Right lobe of liver (tissue), 6 donors: ENCODE measurements around the gene CYB561A3. TPM values are rescaled to one million over a fixed set of nuclear protein-coding genes. Genes with fewer than 3 reads are reported as not detected.

Source experiments
- ATAC-seq, 4 donors: fragments of 200-7000 bp; cut with Tn5 transposase; one replicate each; pipeline ENCODE4 v1.9.1; 2020; ENCODE audit warnings: mild to moderate bottlenecking in 4 of 4, moderate library complexity in 4 of 4
- DNase-seq, 3 donors: peaks; one replicate each; pipeline ENCODE4 v3.0.0-alpha.2; 2020
- H3K27ac ChIP-seq, 3 donors: fragments of 200-600 bp; one replicate each; pipeline ENCODE4 v1.8.0; 2022
- H3K27me3 ChIP-seq, 2 donors: fragments of 200-600 bp; one replicate each; pipeline ENCODE4 v1.8.0; 2022
- H3K36me3 ChIP-seq, 4 donors: fragments of 200-600 bp; sonication (generic) in 1 of 4; one replicate each; pipeline versions ENCODE4 v1.5.1 to v1.8.0; 2017 to 2022; ENCODE audit warnings: control low read depth in 1 of 4
- H3K4me1 ChIP-seq, 4 donors: fragments of 200-600 bp; sonication (generic) in 1 of 4; one replicate each; pipeline versions ENCODE4 v1.5.1 to v1.8.0; 2017 to 2022; ENCODE audit warnings: control low read depth in 1 of 4
- H3K4me3 ChIP-seq, 3 donors: fragments of 200-600 bp; one replicate each; pipeline ENCODE4 v1.8.0; 2022
- H3K9me3 ChIP-seq, 4 donors: fragments of 200-600 bp; sonication (generic) in 1 of 4; one replicate each; pipeline versions ENCODE4 v1.5.1 to v1.8.0; 2017 to 2022; ENCODE audit warnings: control low read depth in 1 of 4
- CTCF ChIP-seq, 4 donors: fragments of 200-600 bp in 3 of 4; fragments of 450-650 bp in 1 of 4; IDR thresholded peaks; one replicate each; pipeline versions ENCODE4 v1.5.1 to v1.8.0; 2016 to 2022; ENCODE audit warnings: antibody characterized with exemption in 4 of 4, mild to moderate bottlenecking in 2 of 4
- POLR2A ChIP-seq: fragments of 450-650 bp; IDR thresholded peaks from one replicate; pipeline ENCODE4 v1.6.1; 2017; ENCODE audit warnings: antibody characterized with exemption, mild to moderate bottlenecking
- WGBS: methylation state at CpG from one replicate; pipeline ENCODE4 v1.1.6; 2018; ENCODE audit warnings: low coverage, low lambda C conversion rate; ENCODE audit not compliant: insufficient coverage; ENCODE audit errors: missing lambda C conversion rate; 5-methylcytosine and 5-hydroxymethylcytosine counted together
- intact Hi-C, 2 donors: fragments of 100-400 bp; cut with DNase I; formaldehyde crosslinking; loops; one replicate each; pipeline versions ENCODE4 v1.11.2 to v1.14.1; 2022
- total RNA-seq, 6 experiments: library from RNA; depleted of rRNA in 2 of 6; stranded (reverse); fragments of >200 nt in 2 of 6; fragmentation: NEBNext Ultra II Directional in 3 of 6; extraction: Animal tissue kit (Norgen Biotek cat#: 25700) in 3 of 6; gene quantifications; one replicate each; pipeline versions ENCODE4 v1.1.0 to v1.2.4, GENCODE V29; 2016 to 2023
- donor health status: DM: no; HTN: yes; CAD: no.
- donor health status: DM: no; HTN: no; CAD: no.
- donor health status: DM: no; HTN: no; CAD: no.
- donor health status: DM: no; HTN: yes; CAD: no.
- donor health status: DM: no; HTN: yes; CAD: no.

Gene CYB561A3
- total RNA-seq, 6 experiments from 2014 or later, result 25.6 to 41.8 (median 35.2) TPM

GRCh38 chr11:61303725-61304124, 58.0 kb downstream of the CYB561A3 start:
- Histone ChIP-seq H3K4me1 (peaks cover 0 to 4% (median 0%) of the 10 kb centered on the region in 4 donors), H3K36me3 (peaks cover 6 to 90% (median 33%) of the 10 kb centered on the region in 4 donors), H3K9me3 (no peaks in the 10 kb centered on the region), H3K27ac (no peak overlapping the region), H3K4me3 (no peak overlapping the region), H3K27me3 (no peaks in the 10 kb centered on the region)
- no peak for ATAC-seq
- TF ChIP-seq POLR2A (no peak), CTCF (IDR thresholded peaks at IDR 0.05) (no peak)
- WGBS, result 96% methylated on average over 3 of the region's 9 CpGs
- no peak for DNase-seq
- intact Hi-C loops, result no loop called here

GRCh38 chr11:61302550-61302949, 59.1 kb downstream of the CYB561A3 start:
- no peak overlapping the region for H3K4me3 ChIP-seq
- DNase-seq, result no peak
- 100% methylated on average over 1 of the region's 13 CpGs for WGBS
- TF ChIP-seq POLR2A (no peak), CTCF (IDR thresholded peaks at IDR 0.05) (no peak)
- intact Hi-C loops, result no loop called here
- H3K4me1 ChIP-seq, result peaks cover 0 to 16% (median 0%) of the 10 kb centered on the region in 4 donors
- H3K9me3 ChIP-seq, result no peaks in the 10 kb centered on the region
- no peaks in the 10 kb centered on the region for H3K27me3 ChIP-seq
- H3K27ac ChIP-seq, result no peak overlapping the region
- no peak for ATAC-seq
- peaks cover 6 to 79% (median 24%) of the 10 kb centered on the region in 4 donors for H3K36me3 ChIP-seq

Other genes with a start within 250 kb of the CYB561A3 start
- gene VPS37C, start 200.5 kb downstream of the CYB561A3 start, total RNA-seq, result 1 to 10 TPM; 4.6 to 7.6 (median 6.0) TPM
- under 1 TPM in 3 of 6 experiments, not detected in 3; 0.15 to 0.55 (median 0.23) TPM for gene PGA3, start 158.4 kb downstream of the CYB561A3 start, total RNA-seq
- gene PGA4, start 139.5 kb downstream of the CYB561A3 start, total RNA-seq, result 1 to 10 TPM in 1 of 6 experiments, under 1 TPM in 3, not detected in 2; 0.15 to 1.5 (median 0.52) TPM
- under 1 TPM in 2 of 6 experiments, not detected in 4; 0.20 to 1.00 TPM for gene PGA5, start 120.7 kb downstream of the CYB561A3 start, total RNA-seq
- gene VWCE, start 66.6 kb downstream of the CYB561A3 start, total RNA-seq, result 10 to 100 TPM in 2 of 6 experiments, 1 to 10 TPM in 4; 2.3 to 37.1 (median 6.0) TPM
- gene DDB1, start 28.8 kb downstream of the CYB561A3 start, total RNA-seq, result 10 to 100 TPM; 70.9 to 94.5 (median 83.9) TPM
- gene TKFC, start 28.7 kb downstream of the CYB561A3 start, total RNA-seq, result 100 to 1,000 TPM in 4 of 6 experiments, 10 to 100 TPM in 2; 36.6 to 216 (median 124) TPM
- gene TMEM138, start 492 bp upstream of the CYB561A3 start, total RNA-seq, result 10 to 100 TPM; 18.2 to 41.0 (median 26.4) TPM
- gene TMEM216, start 30.7 kb upstream of the CYB561A3 start, total RNA-seq, result 1 to 10 TPM; 1.7 to 3.9 (median 2.0) TPM
- gene CPSF7, start 68.1 kb upstream of the CYB561A3 start, total RNA-seq, result 10 to 100 TPM; 16.7 to 52.0 (median 31.7) TPM
- 10 to 100 TPM; 17.7 to 62.5 (median 23.3) TPM for gene SDHAF2, start 68.2 kb upstream of the CYB561A3 start, total RNA-seq
- not detected for gene LRRC10B, start 146.9 kb upstream of the CYB561A3 start, total RNA-seq
- gene SYT7, start 219.2 kb upstream of the CYB561A3 start, total RNA-seq, result 10 to 100 TPM; 13.1 to 70.8 (median 31.6) TPM